Left lobe of liver (tissue), 2 donors: ENCODE measurements around the gene COLEC12. TPM values are rescaled to one million over a fixed set of nuclear protein-coding genes. Genes with fewer than 3 reads are reported as not detected.
A peak's percentile ranks its signal among the peaks of the same experiment; 100 is the strongest.

Experiments
- ATAC-seq: fragments of 200-7000 bp; cut with Tn5 transposase; one replicate; pipeline ENCODE4 v1.9.1; 2020; ENCODE audit warnings: mild to moderate bottlenecking, moderate library complexity
- DNase-seq: peaks from one replicate; pipeline ENCODE4 v3.0.0-alpha.2; 2020; ENCODE audit warnings: low spot score
- total RNA-seq: library from RNA; stranded (reverse); gene quantifications from one replicate; pipeline ENCODE4 v1.2.1, GENCODE V29; 2021
- donor health status: DM: no; HTN: no; CAD: no; lungs with moderate emphysema.
- donor health status: DM: no; HTN: yes; CAD: no.

The COLEC12 gene
- total RNA-seq, 1 donor from 2014 or later = 0.08 TPM

- ATAC-seq = no peak
- no peak for DNase-seq
Observed at GRCh38 chr18:476251-476664, 24.2 kb downstream of the COLEC12 start.

GRCh38 chr18:475202-476031, 25.1 kb downstream of the COLEC12 start:
- ATAC-seq (no peak), DNase-seq (no peak)

GRCh38 chr18:474416-474815, 26.1 kb downstream of the COLEC12 start:
- DNase-seq (no peak), ATAC-seq (no peak)

GRCh38 chr18:473802-474201, 26.7 kb downstream of the COLEC12 start:
- DNase-seq = no peak
- no peak for ATAC-seq

GRCh38 chr18:471716-472115, 28.8 kb downstream of the COLEC12 start:
- ATAC-seq (no peak), DNase-seq (no peak)

- no peak for ATAC-seq
- DNase-seq = no peak
Observed at GRCh38 chr18:470661-471501, 29.6 kb downstream of the COLEC12 start.

GRCh38 chr18:468955-469790, 31.3 kb downstream of the COLEC12 start:
- no peak for DNase-seq
- ATAC-seq = no peak

GRCh38 chr18:463827-464541, 36.5 kb downstream of the COLEC12 start:
- DNase-seq = no peak
- peak; percentile 19 for ATAC-seq

GRCh38 chr18:463403-463802, 37.1 kb downstream of the COLEC12 start:
- no peak for ATAC-seq
- no peak for DNase-seq

GRCh38 chr18:461762-462161, 38.7 kb downstream of the COLEC12 start:
- ATAC-seq = no peak
- no peak for DNase-seq

GRCh38 chr18:460791-461190, 39.7 kb downstream of the COLEC12 start:
- ATAC-seq = no peak

GRCh38 chr18:459814-460593, 40.5 kb downstream of the COLEC12 start:
- DNase-seq (no peak), ATAC-seq (no peak)

More at GRCh38 chr18:460791-461190, 39.7 kb downstream of the COLEC12 start:
- no peak for DNase-seq

GRCh38 chr18:457521-458412, 42.7 kb downstream of the COLEC12 start:
- ATAC-seq (no peak), DNase-seq (no peak)

GRCh38 chr18:457140-457519, 43.4 kb downstream of the COLEC12 start:
- ATAC-seq = peak; percentile 48
- no peak for DNase-seq

- no peak for ATAC-seq
- no peak for DNase-seq
Observed at GRCh38 chr18:456361-457139, 44.0 kb downstream of the COLEC12 start.

- DNase-seq (no peak), ATAC-seq (no peak)
Observed at GRCh38 chr18:453400-453799, 47.1 kb downstream of the COLEC12 start.

- ATAC-seq = no peak
Observed at GRCh38 chr18:452816-453215, 47.7 kb downstream of the COLEC12 start.

GRCh38 chr18:449374-449773, 51.1 kb downstream of the COLEC12 start:
- DNase-seq = no peak
- ATAC-seq = peak; percentile 29

More at GRCh38 chr18:452816-453215, 47.7 kb downstream of the COLEC12 start:
- no peak for DNase-seq
